SK-N-SH treated with all-trans-retinoic acid at 6 μM for 48 hours (cell line): ENCODE data around the gene TNRC6B.

Experiments used
- ATAC-seq: fragments of 200-7000 bp; cut with Tn5 transposase; 3 replicates; pipeline ENCODE4 v1.9.1; 2020; ENCODE audit warnings: mild to moderate bottlenecking, moderate library complexity
- BACH2 ChIP-seq: fragments of 250-450 bp; sonication (Bioruptor Pico); IDR thresholded peaks from 2 replicates; pipeline ENCODE4 v1.9.0; 2021; ENCODE audit warnings: mild to moderate bottlenecking, borderline replicate concordance
- ESRRG ChIP-seq: fragments of 250-450 bp; sonication (Bioruptor Pico); IDR thresholded peaks from 2 replicates; pipeline ENCODE4 v1.6.1; 2021; ENCODE audit warnings: mild to moderate bottlenecking
- GLIS3 ChIP-seq: fragments of 250-450 bp; sonication (Bioruptor Pico); IDR thresholded peaks from 2 replicates; pipeline ENCODE4 v1.5.0; 2020; ENCODE audit warnings: mild to moderate bottlenecking, moderate library complexity
- ISL1 ChIP-seq: fragments of 250-450 bp; sonication (Bioruptor Pico); IDR thresholded peaks from 2 replicates; pipeline ENCODE4 v2.1.2; 2022; ENCODE audit warnings: mild to moderate bottlenecking, moderate library complexity
- OSR1 ChIP-seq: fragments of 250-450 bp; sonication (Bioruptor Pico); IDR thresholded peaks from 2 replicates; pipeline ENCODE4 v1.8.0; 2022; ENCODE audit warnings: moderate library complexity, mild to moderate bottlenecking, inconsistent platforms
- PPARA ChIP-seq: fragments of 250-450 bp; sonication (Bioruptor Pico); IDR thresholded peaks from 2 replicates; pipeline ENCODE4 v1.5.0; 2020; ENCODE audit warnings: mild to moderate bottlenecking, borderline replicate concordance
- RARB ChIP-seq: fragments of 250-450 bp; sonication (Bioruptor Pico); IDR thresholded peaks from 2 replicates; pipeline ENCODE4 v1.8.0; 2021; ENCODE audit warnings: mild to moderate bottlenecking, moderate library complexity
- SNAI2 ChIP-seq: fragments of 250-450 bp; sonication (Bioruptor Pico); IDR thresholded peaks from 2 replicates; pipeline ENCODE4 v1.5.0; 2020; ENCODE audit warnings: mild to moderate bottlenecking, moderate library complexity
- TCF4 ChIP-seq: fragments of 250-450 bp; sonication (Bioruptor Pico); IDR thresholded peaks from 2 replicates; pipeline ENCODE4 v1.8.0; 2021; ENCODE audit warnings: mild to moderate bottlenecking, moderate library complexity, borderline replicate concordance
- TOX ChIP-seq: fragments of 250-450 bp; sonication (Bioruptor Pico); IDR thresholded peaks from 2 replicates; pipeline ENCODE4 v1.8.0; 2021; ENCODE audit warnings: mild to moderate bottlenecking, moderate library complexity, borderline replicate concordance
- ZC3H10 ChIP-seq: fragments of 250-450 bp; sonication (Bioruptor Pico); IDR thresholded peaks from 2 replicates; pipeline ENCODE4 v1.5.1; 2021; ENCODE audit warnings: mild to moderate bottlenecking, moderate library complexity
- ZFP3 ChIP-seq: fragments of 250-450 bp; sonication (Bioruptor Pico); IDR thresholded peaks from 2 replicates; pipeline ENCODE4 v1.5.0; 2020; ENCODE audit warnings: mild to moderate bottlenecking, moderate library complexity
- ZNF565 ChIP-seq: fragments of 450-650 bp; formaldehyde crosslinking; conservative IDR thresholded peaks from 2 replicates; pipeline ENCODE4 v1.5.0; 2020; ENCODE audit warnings: low read depth, mild to moderate bottlenecking, moderate library complexity
- ZNF70 ChIP-seq: fragments of 450-650 bp; formaldehyde crosslinking; IDR thresholded peaks from 2 replicates; pipeline ENCODE4 v1.5.0; 2020; ENCODE audit warnings: mild to moderate bottlenecking, moderate library complexity
- ZNF8 ChIP-seq: fragments of 450-650 bp; formaldehyde crosslinking; IDR thresholded peaks from 2 replicates; pipeline ENCODE4 v1.5.0; 2020; ENCODE audit warnings: mild to moderate bottlenecking, moderate library complexity
- TF ChIP-seq, protein P1 (sequence below): fragments of 250-450 bp; sonication (Bioruptor Pico); IDR thresholded peaks from 2 replicates; pipeline ENCODE4 v1.5.0; 2020; ENCODE audit warnings: mild to moderate bottlenecking, moderate library complexity
- TF ChIP-seq, protein P2 (sequence below): fragments of 250-450 bp; sonication (Bioruptor Pico); IDR thresholded peaks from 2 replicates; pipeline ENCODE4 v1.5.1; 2021; ENCODE audit warnings: mild to moderate bottlenecking, moderate library complexity
- TF ChIP-seq, protein P3 (sequence below): fragments of 250-450 bp; sonication (Bioruptor Pico); IDR thresholded peaks from 2 replicates; pipeline ENCODE4 v1.8.0; 2021; ENCODE audit warnings: low read depth, mild to moderate bottlenecking, moderate library complexity, borderline replicate concordance
- TF ChIP-seq, protein P4 (sequence below): fragments of 250-450 bp; sonication (Bioruptor Pico); IDR thresholded peaks from 2 replicates; pipeline ENCODE4 v1.5.1; 2020; ENCODE audit warnings: low read depth, mild to moderate bottlenecking, moderate library complexity
- TF ChIP-seq, protein P5 (sequence below): fragments of 250-450 bp; sonication (Bioruptor Pico); IDR thresholded peaks from 2 replicates; pipeline ENCODE4 v1.8.0; 2020; ENCODE audit warnings: mild to moderate bottlenecking, moderate library complexity, borderline replicate concordance

The TNRC6B gene

DNA sequence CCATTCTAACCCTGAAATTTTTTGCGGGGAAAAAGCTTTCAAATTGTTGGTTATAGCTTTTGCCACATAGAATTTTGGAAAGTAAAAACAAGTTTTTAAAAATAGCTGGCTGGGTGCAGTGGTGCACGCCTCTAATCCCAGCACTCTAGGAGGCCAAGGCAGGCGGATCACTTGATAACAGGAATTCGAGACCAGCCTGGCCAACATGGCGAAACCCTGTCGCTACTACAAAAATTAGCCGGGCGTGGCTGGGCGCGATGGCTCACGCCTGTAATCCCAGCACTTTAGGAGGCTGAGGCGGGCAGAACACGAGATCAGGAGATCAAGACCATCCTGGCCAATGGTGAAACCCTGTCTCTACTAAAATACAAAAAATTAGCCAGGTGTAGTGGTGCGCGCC is 54.9 kb downstream of the TNRC6B start:
- ATAC-seq = no peak
- TF ChIP-seq TCF4 (CRISPR knock-in tag) (no peak), GLIS3 (CRISPR knock-in tag) (no peak), BACH2 (CRISPR knock-in tag) (no peak), RARB (no peak), SNAI2 (CRISPR knock-in tag) (no peak), TOX (no peak)
- TF ChIP-seq, protein P1, sequence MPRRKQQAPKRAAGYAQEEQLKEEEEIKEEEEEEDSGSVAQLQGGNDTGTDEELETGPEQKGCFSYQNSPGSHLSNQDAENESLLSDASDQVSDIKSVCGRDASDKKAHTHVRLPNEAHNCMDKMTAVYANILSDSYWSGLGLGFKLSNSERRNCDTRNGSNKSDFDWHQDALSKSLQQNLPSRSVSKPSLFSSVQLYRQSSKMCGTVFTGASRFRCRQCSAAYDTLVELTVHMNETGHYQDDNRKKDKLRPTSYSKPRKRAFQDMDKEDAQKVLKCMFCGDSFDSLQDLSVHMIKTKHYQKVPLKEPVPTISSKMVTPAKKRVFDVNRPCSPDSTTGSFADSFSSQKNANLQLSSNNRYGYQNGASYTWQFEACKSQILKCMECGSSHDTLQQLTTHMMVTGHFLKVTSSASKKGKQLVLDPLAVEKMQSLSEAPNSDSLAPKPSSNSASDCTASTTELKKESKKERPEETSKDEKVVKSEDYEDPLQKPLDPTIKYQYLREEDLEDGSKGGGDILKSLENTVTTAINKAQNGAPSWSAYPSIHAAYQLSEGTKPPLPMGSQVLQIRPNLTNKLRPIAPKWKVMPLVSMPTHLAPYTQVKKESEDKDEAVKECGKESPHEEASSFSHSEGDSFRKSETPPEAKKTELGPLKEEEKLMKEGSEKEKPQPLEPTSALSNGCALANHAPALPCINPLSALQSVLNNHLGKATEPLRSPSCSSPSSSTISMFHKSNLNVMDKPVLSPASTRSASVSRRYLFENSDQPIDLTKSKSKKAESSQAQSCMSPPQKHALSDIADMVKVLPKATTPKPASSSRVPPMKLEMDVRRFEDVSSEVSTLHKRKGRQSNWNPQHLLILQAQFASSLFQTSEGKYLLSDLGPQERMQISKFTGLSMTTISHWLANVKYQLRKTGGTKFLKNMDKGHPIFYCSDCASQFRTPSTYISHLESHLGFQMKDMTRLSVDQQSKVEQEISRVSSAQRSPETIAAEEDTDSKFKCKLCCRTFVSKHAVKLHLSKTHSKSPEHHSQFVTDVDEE (CRISPR knock-in tag) = no peak
- TF ChIP-seq, protein P2, sequence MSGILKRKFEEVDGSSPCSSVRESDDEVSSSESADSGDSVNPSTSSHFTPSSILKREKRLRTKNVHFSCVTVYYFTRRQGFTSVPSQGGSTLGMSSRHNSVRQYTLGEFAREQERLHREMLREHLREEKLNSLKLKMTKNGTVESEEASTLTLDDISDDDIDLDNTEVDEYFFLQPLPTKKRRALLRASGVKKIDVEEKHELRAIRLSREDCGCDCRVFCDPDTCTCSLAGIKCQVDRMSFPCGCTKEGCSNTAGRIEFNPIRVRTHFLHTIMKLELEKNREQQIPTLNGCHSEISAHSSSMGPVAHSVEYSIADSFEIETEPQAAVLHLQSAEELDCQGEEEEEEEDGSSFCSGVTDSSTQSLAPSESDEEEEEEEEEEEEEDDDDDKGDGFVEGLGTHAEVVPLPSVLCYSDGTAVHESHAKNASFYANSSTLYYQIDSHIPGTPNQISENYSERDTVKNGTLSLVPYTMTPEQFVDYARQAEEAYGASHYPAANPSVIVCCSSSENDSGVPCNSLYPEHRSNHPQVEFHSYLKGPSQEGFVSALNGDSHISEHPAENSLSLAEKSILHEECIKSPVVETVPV (CRISPR knock-in tag) = no peak
- TF ChIP-seq, protein P3, sequence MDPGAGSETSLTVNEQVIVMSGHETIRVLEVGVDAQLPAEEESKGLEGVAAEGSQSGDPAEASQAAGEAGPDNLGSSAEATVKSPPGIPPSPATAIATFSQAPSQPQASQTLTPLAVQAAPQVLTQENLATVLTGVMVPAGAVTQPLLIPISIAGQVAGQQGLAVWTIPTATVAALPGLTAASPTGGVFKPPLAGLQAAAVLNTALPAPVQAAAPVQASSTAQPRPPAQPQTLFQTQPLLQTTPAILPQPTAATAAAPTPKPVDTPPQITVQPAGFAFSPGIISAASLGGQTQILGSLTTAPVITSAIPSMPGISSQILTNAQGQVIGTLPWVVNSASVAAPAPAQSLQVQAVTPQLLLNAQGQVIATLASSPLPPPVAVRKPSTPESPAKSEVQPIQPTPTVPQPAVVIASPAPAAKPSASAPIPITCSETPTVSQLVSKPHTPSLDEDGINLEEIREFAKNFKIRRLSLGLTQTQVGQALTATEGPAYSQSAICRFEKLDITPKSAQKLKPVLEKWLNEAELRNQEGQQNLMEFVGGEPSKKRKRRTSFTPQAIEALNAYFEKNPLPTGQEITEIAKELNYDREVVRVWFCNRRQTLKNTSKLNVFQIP = no peak

DNA sequence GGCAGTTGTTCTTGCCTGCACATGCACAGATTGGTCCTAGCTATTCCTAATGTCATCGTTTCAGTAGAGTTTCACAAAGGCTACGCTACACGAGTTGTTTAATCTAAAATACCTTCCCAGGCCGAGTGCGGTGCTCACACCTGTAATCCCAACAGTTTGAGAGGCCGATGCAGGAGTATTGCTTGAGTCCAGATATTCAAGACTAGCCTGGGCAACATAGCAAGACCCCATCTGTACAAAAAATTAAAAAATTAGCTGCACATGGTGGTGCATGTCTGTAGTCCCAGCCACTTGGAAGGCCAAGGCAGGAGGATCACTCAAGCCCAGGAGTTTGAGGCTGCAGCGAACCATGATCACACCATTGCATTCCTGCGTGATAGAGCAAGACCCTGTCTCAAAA is 56.2 kb downstream of the TNRC6B start:
- no peak for ATAC-seq
- TF ChIP-seq SNAI2 (CRISPR knock-in tag) = no peak

DNA sequence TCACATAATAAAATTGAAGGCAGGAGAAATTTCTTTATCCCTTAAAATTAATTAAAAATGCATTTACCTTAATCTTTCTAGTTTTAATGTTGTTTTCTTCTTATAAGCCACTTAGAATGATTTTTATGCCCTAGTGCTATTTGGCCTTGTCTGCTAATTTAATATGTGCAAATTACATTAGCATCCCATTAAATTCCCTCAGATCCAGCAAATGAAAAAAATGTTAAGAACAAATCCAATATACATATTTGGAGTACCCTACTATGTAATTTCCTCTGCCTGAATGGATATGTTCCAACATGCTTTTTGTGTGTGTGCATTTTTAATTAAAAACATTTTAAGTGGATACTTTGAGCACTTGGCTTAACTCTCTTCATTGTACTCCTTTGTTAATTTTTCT is 56.9 kb downstream of the TNRC6B start:
- TF ChIP-seq ISL1 = peak; percentile 62
- TF ChIP-seq PPARA (CRISPR knock-in tag) = no peak
- TF ChIP-seq TCF4 (CRISPR knock-in tag) = 0 out of 2 replicates have a peak, but pooled peaks have one; percentile 17
- no peak for TF ChIP-seq GLIS3 (CRISPR knock-in tag)
- TF ChIP-seq TOX = no peak
- TF ChIP-seq ZFP3 = no peak
- TF ChIP-seq, protein P3 = no peak
- TF ChIP-seq, all 23 proteins: peak for 2
- no peak for ATAC-seq

DNA sequence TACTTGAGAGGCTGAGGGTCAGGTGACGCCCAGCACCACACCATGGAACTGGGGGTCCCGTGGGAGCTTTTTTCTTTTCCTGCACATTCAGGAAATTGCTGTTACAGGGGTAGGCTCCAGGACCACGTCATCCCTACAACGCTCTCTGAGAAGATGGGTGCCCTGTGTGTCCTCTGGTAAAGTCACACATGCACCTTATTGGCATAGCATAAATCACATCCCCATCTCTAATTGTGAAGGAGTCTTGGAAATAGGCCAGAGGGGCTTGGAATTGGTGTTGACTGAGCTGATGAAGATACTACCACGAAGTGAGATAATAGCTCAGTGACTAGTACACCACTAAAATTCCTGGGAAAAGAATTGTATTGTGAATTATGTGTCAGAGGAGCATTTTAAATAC is 57.6 kb downstream of the TNRC6B start:
- no peak for ATAC-seq
- no peak for TF ChIP-seq BACH2 (CRISPR knock-in tag)
- TF ChIP-seq, protein P4, sequence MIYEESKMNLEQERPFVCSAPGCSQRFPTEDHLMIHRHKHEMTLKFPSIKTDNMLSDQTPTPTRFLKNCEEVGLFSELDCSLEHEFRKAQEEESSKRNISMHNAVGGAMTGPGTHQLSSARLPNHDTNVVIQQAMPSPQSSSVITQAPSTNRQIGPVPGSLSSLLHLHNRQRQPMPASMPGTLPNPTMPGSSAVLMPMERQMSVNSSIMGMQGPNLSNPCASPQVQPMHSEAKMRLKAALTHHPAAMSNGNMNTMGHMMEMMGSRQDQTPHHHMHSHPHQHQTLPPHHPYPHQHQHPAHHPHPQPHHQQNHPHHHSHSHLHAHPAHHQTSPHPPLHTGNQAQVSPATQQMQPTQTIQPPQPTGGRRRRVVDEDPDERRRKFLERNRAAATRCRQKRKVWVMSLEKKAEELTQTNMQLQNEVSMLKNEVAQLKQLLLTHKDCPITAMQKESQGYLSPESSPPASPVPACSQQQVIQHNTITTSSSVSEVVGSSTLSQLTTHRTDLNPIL (CRISPR knock-in tag) = no peak
- TF ChIP-seq, protein P5, sequence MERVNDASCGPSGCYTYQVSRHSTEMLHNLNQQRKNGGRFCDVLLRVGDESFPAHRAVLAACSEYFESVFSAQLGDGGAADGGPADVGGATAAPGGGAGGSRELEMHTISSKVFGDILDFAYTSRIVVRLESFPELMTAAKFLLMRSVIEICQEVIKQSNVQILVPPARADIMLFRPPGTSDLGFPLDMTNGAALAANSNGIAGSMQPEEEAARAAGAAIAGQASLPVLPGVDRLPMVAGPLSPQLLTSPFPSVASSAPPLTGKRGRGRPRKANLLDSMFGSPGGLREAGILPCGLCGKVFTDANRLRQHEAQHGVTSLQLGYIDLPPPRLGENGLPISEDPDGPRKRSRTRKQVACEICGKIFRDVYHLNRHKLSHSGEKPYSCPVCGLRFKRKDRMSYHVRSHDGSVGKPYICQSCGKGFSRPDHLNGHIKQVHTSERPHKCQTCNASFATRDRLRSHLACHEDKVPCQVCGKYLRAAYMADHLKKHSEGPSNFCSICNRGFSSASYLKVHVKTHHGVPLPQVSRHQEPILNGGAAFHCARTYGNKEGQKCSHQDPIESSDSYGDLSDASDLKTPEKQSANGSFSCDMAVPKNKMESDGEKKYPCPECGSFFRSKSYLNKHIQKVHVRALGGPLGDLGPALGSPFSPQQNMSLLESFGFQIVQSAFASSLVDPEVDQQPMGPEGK = no peak
- no peak for TF ChIP-seq ESRRG (CRISPR knock-in tag)
- no peak for TF ChIP-seq OSR1 (CRISPR knock-in tag)
- no peak for TF ChIP-seq ZFP3
- no peak for TF ChIP-seq TCF4 (CRISPR knock-in tag)
- no peak for TF ChIP-seq ZNF565 (CRISPR knock-in tag)
- TF ChIP-seq, protein P3 = no peak
- TF ChIP-seq ZNF8 (CRISPR knock-in tag) = no peak
- TF ChIP-seq ZC3H10 (CRISPR knock-in tag) = no peak
- TF ChIP-seq ISL1 = no peak
- TF ChIP-seq, protein P1 (CRISPR knock-in tag) = no peak
- no peak for TF ChIP-seq TOX
- TF ChIP-seq PPARA (CRISPR knock-in tag) = no peak
- TF ChIP-seq ZNF70 (CRISPR knock-in tag) = no peak
